ENCODE measurements around the gene KRTAP8-1.

DNA sequence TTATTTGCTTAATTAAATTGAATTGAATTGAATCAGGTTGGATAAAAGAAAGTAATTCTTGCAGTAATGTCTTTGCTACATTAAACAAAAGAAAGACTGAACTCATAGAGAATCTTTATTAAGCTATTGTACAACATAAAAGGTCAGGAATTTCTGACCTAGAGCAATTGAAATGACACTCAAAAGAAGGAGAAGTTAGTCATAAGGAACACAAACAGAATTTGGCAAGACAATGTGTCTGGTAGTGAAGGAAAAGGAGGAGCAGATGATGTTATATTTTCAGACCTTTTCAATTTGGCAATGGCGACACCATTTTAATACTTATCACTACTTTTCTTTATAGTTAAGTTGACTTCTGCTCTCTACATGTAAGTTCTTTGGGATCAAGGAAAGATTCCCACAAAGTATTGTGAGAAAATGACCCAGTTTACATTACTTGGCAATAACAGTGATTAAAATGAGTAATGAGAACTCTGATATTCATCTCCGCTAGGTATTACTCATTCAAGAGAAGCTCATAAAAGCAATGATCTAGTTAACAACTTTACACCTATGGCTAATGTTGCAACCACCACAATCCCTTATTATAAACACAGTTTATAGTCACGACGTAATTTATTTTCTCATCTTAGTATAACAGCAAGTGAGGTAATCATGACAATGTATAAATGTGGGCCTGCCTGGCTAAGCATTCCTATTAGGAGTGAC lies 43.2 kb downstream of the KRTAP8-1 start:
- TF ChIP-seq, protein P1, sequence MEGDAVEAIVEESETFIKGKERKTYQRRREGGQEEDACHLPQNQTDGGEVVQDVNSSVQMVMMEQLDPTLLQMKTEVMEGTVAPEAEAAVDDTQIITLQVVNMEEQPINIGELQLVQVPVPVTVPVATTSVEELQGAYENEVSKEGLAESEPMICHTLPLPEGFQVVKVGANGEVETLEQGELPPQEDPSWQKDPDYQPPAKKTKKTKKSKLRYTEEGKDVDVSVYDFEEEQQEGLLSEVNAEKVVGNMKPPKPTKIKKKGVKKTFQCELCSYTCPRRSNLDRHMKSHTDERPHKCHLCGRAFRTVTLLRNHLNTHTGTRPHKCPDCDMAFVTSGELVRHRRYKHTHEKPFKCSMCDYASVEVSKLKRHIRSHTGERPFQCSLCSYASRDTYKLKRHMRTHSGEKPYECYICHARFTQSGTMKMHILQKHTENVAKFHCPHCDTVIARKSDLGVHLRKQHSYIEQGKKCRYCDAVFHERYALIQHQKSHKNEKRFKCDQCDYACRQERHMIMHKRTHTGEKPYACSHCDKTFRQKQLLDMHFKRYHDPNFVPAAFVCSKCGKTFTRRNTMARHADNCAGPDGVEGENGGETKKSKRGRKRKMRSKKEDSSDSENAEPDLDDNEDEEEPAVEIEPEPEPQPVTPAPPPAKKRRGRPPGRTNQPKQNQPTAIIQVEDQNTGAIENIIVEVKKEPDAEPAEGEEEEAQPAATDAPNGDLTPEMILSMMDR (IDR thresholded peaks at IDR 0.05), result no peak
- TF ChIP-seq POLR2A (IDR thresholded peaks at IDR 0.05), result no peak
